ENCODE measurements around the gene FOXP1.

Gene FOXP1

GRCh38 chr3:71045212-71045916 lies 538.2 kb downstream of the FOXP1 start:
- H2BK120ac ChIP-seq (ENCODE audit: insufficient read depth, low read length, poor library complexity) = no peak overlapping the region
- DNase-seq = no peak
- no peak overlapping the region for H2AK5ac ChIP-seq (ENCODE audit: low read length)
- H4K12ac ChIP-seq (ENCODE audit: low read depth, low read length) = no peak overlapping the region
- no peak overlapping the region for H3K4me3 ChIP-seq (ENCODE audit: low read depth, low read length)
- H3K4me2 ChIP-seq (ENCODE audit: low read length) = no peak overlapping the region
- WGBS (ENCODE audit: extremely low coverage, insufficient coverage, insufficient read length) = no CpG with 5 or more reads among the region's 5 CpGs
- H3K27ac ChIP-seq (ENCODE audit: low read depth, low read length) = no peak overlapping the region
- H3K79me1 ChIP-seq (ENCODE audit: low read length) = no peaks in the 10 kb centered on the region
- no peak overlapping the region for H4K91ac ChIP-seq (ENCODE audit: low read depth, low read length)
- H3K79me2 ChIP-seq (ENCODE audit: control insufficient read depth, insufficient read depth, low read length, poor library complexity) = no peaks in the 10 kb centered on the region
- H3K9me3 ChIP-seq (ENCODE audit: insufficient read depth, low read depth, low read length) = no peaks in the 10 kb centered on the region
- H3K4me1 ChIP-seq (ENCODE audit: control insufficient read depth in 1 of 2, insufficient read depth in 2 of 2, low read length in 2 of 2) = peaks cover 0 to 3% of the 10 kb centered on the region in 2 experiments
- H3K36me3 ChIP-seq (ENCODE audit: control insufficient read depth in 1 of 2, insufficient read depth in 2 of 2, low read length in 2 of 2) = peaks cover 1% of the 10 kb centered on the region in 2 experiments
- no peak overlapping the region for H3K14ac ChIP-seq (ENCODE audit: low read length)
- no peak overlapping the region for H4K8ac ChIP-seq (ENCODE audit: low read depth, low read length)
- H3K23ac ChIP-seq (ENCODE audit: low read length) = no peak overlapping the region
- H2BK5ac ChIP-seq (ENCODE audit: low read depth, low read length, poor library complexity) = no peak overlapping the region
- no peak overlapping the region for H3K18ac ChIP-seq (ENCODE audit: low read length)
- H2BK12ac ChIP-seq (ENCODE audit: low read length) = no peak overlapping the region
- no peak overlapping the region for H2AFZ ChIP-seq (ENCODE audit: insufficient read depth, low read length, poor library complexity)
- H3K27me3 ChIP-seq (ENCODE audit: insufficient read depth, low read length) = no peaks in the 10 kb centered on the region
- no peak overlapping the region for H3K4ac ChIP-seq (ENCODE audit: low read depth, low read length)
- no peak overlapping the region for H3K9ac ChIP-seq (ENCODE audit: low read length)

DNA sequence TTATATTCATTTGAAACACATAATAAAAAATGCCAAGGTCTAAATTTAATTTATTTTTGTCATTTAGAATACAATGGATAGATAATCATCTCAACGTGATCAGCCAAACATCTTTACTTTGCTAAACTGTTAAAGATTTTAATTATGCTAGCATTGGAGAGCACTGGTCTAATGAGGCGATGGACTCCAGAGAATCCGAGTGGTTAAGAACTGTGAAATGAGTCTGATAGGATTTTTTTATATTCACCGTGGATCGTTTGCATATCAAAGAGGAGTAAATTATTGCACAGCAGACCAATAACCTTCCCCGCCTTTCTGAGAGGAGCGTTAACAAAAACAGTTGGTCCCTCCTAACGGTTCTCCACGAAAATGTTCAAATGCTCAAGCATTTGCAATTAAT lies 540.8 kb downstream of the FOXP1 start:
- no peaks in the 10 kb centered on the region for H3K9me3 ChIP-seq (ENCODE audit: insufficient read depth, low read depth, low read length)
- H3K4ac ChIP-seq (ENCODE audit: low read depth, low read length) = no peak overlapping the region
- no peak overlapping the region for H2AK5ac ChIP-seq (ENCODE audit: low read length)
- H3K27me3 ChIP-seq (ENCODE audit: insufficient read depth, low read length) = no peaks in the 10 kb centered on the region
- no peak overlapping the region for H3K18ac ChIP-seq (ENCODE audit: low read length)
- no peak overlapping the region for H4K12ac ChIP-seq (ENCODE audit: low read depth, low read length)
- no peak overlapping the region for H4K8ac ChIP-seq (ENCODE audit: low read depth, low read length)
- H3K36me3 ChIP-seq (ENCODE audit: control insufficient read depth in 1 of 2, insufficient read depth in 2 of 2, low read length in 2 of 2) = peaks cover 1% of the 10 kb centered on the region in 2 experiments
- H2BK12ac ChIP-seq (ENCODE audit: low read length) = no peak overlapping the region
- H3K4me2 ChIP-seq (ENCODE audit: low read length) = no peak overlapping the region
- no peak overlapping the region for H3K14ac ChIP-seq (ENCODE audit: low read length)
- H2BK5ac ChIP-seq (ENCODE audit: low read depth, low read length, poor library complexity) = no peak overlapping the region
- H3K79me2 ChIP-seq (ENCODE audit: control insufficient read depth, insufficient read depth, low read length, poor library complexity) = no peaks in the 10 kb centered on the region
- H2BK120ac ChIP-seq (ENCODE audit: insufficient read depth, low read length, poor library complexity) = no peak overlapping the region
- H3K9ac ChIP-seq (ENCODE audit: low read length) = no peak overlapping the region
- WGBS (ENCODE audit: extremely low coverage, insufficient coverage, insufficient read length) = no CpG with 5 or more reads among the region's 9 CpGs
- no peak overlapping the region for H2AFZ ChIP-seq (ENCODE audit: insufficient read depth, low read length, poor library complexity)
- H3K79me1 ChIP-seq (ENCODE audit: low read length) = no peaks in the 10 kb centered on the region
- H3K4me1 ChIP-seq (ENCODE audit: control insufficient read depth in 1 of 2, insufficient read depth in 2 of 2, low read length in 2 of 2) = no peaks in the 10 kb centered on the region
- no peak overlapping the region for H3K27ac ChIP-seq (ENCODE audit: low read depth, low read length)
- DNase-seq = no peak
- no peak overlapping the region for H3K4me3 ChIP-seq (ENCODE audit: low read depth, low read length)
- H3K23ac ChIP-seq (ENCODE audit: low read length) = no peak overlapping the region
- no peak overlapping the region for H4K91ac ChIP-seq (ENCODE audit: low read depth, low read length)

- Histone ChIP-seq H3K79me1 (ENCODE audit: low read length) (no peaks in the 10 kb centered on the region), H4K12ac (ENCODE audit: low read depth, low read length) (no peak overlapping the region), H2AFZ (ENCODE audit: insufficient read depth, low read length, poor library complexity) (no peak overlapping the region), H3K4ac (ENCODE audit: low read depth, low read length) (no peak overlapping the region), H3K18ac (ENCODE audit: low read length) (no peak overlapping the region), H3K14ac (ENCODE audit: low read length) (no peak overlapping the region), H3K4me1 (ENCODE audit: control insufficient read depth in 1 of 2, insufficient read depth in 2 of 2, low read length in 2 of 2) (no peaks in the 10 kb centered on the region), H3K27ac (ENCODE audit: low read depth, low read length) (no peak overlapping the region), H3K36me3 (ENCODE audit: control insufficient read depth in 1 of 2, insufficient read depth in 2 of 2, low read length in 2 of 2) (peaks cover 1% of the 10 kb centered on the region in 2 experiments), H3K4me2 (ENCODE audit: low read length) (no peak overlapping the region), H4K91ac (ENCODE audit: low read depth, low read length) (no peak overlapping the region), H4K8ac (ENCODE audit: low read depth, low read length) (no peak overlapping the region), H3K9me3 (ENCODE audit: insufficient read depth, low read depth, low read length) (no peaks in the 10 kb centered on the region), H2BK12ac (ENCODE audit: low read length) (no peak overlapping the region), H3K9ac (ENCODE audit: low read length) (no peak overlapping the region), H3K79me2 (ENCODE audit: control insufficient read depth, insufficient read depth, low read length, poor library complexity) (no peaks in the 10 kb centered on the region), H2BK120ac (ENCODE audit: insufficient read depth, low read length, poor library complexity) (no peak overlapping the region), H3K27me3 (ENCODE audit: insufficient read depth, low read length) (no peaks in the 10 kb centered on the region), H3K4me3 (ENCODE audit: low read depth, low read length) (no peak overlapping the region), H2AK5ac (ENCODE audit: low read length) (no peak overlapping the region), H2BK5ac (ENCODE audit: low read depth, low read length, poor library complexity) (no peak overlapping the region), H3K23ac (ENCODE audit: low read length) (no peak overlapping the region)
- no peak for DNase-seq
- no CpG with 5 or more reads among the region's 7 CpGs for WGBS (ENCODE audit: extremely low coverage, insufficient coverage, insufficient read length)
Observed at GRCh38 chr3:71041371-71041770, 542.2 kb downstream of the FOXP1 start.

- Histone ChIP-seq H3K4ac (ENCODE audit: low read depth, low read length) (no peak overlapping the region), H3K4me2 (ENCODE audit: low read length) (no peak overlapping the region), H2BK12ac (ENCODE audit: low read length) (no peak overlapping the region), H3K4me1 (ENCODE audit: control insufficient read depth in 1 of 2, insufficient read depth in 2 of 2, low read length in 2 of 2) (peaks cover 4 to 10% of the 10 kb centered on the region in 2 experiments), H4K12ac (ENCODE audit: low read depth, low read length) (no peak overlapping the region), H2AFZ (ENCODE audit: insufficient read depth, low read length, poor library complexity) (no peak overlapping the region), H2BK120ac (ENCODE audit: insufficient read depth, low read length, poor library complexity) (no peak overlapping the region), H3K4me3 (ENCODE audit: low read depth, low read length) (no peak overlapping the region), H3K9me3 (ENCODE audit: insufficient read depth, low read depth, low read length) (no peaks in the 10 kb centered on the region), H3K79me2 (ENCODE audit: control insufficient read depth, insufficient read depth, low read length, poor library complexity) (no peaks in the 10 kb centered on the region), H3K27me3 (ENCODE audit: insufficient read depth, low read length) (no peaks in the 10 kb centered on the region), H3K23ac (ENCODE audit: low read length) (no peak overlapping the region), H3K36me3 (ENCODE audit: control insufficient read depth in 1 of 2, insufficient read depth in 2 of 2, low read length in 2 of 2) (peaks cover 0 to 1% of the 10 kb centered on the region in 2 experiments), H4K8ac (ENCODE audit: low read depth, low read length) (no peak overlapping the region), H3K14ac (ENCODE audit: low read length) (no peak overlapping the region), H3K9ac (ENCODE audit: low read length) (no peak overlapping the region), H2BK5ac (ENCODE audit: low read depth, low read length, poor library complexity) (no peak overlapping the region), H3K79me1 (ENCODE audit: low read length) (no peaks in the 10 kb centered on the region), H4K91ac (ENCODE audit: low read depth, low read length) (no peak overlapping the region), H3K27ac (ENCODE audit: low read depth, low read length) (no peak overlapping the region), H3K18ac (ENCODE audit: low read length) (no peak overlapping the region), H2AK5ac (ENCODE audit: low read length) (no peak overlapping the region)
- DNase-seq = no peak
- no CpG with 5 or more reads among the region's 6 CpGs for WGBS (ENCODE audit: extremely low coverage, insufficient coverage, insufficient read length)
Observed at GRCh38 chr3:71039332-71039731, 544.2 kb downstream of the FOXP1 start.

Measured in trophoblast cell (in vitro differentiated cells and primary cell).